Subcutaneous adipose tissue (tissue), 4 donors: ENCODE results near the gene PCGF1. TPM values are rescaled to one million over a fixed set of nuclear protein-coding genes. Genes with fewer than 3 reads are reported as not detected.

ENCODE experiments used
- total RNA-seq, 4 donors: library from RNA; depleted of rRNA; stranded (reverse); fragments of >200 nt; gene quantifications; one replicate each; pipeline ENCODE4 v1.1.0, GENCODE V29; 2016
- TF ChIP-seq, protein P1 (sequence below): fragments of 450-650 bp; IDR thresholded peaks from one replicate; pipeline ENCODE4 v1.5.1; 2016; ENCODE audit warnings: low read depth, mild to moderate bottlenecking, control low read depth, antibody characterized with exemption, moderate library complexity

The PCGF1 gene
- total RNA-seq, 4 donors from 2014 or later, result 6.4 to 17.8 (median 10.8) TPM

DNA sequence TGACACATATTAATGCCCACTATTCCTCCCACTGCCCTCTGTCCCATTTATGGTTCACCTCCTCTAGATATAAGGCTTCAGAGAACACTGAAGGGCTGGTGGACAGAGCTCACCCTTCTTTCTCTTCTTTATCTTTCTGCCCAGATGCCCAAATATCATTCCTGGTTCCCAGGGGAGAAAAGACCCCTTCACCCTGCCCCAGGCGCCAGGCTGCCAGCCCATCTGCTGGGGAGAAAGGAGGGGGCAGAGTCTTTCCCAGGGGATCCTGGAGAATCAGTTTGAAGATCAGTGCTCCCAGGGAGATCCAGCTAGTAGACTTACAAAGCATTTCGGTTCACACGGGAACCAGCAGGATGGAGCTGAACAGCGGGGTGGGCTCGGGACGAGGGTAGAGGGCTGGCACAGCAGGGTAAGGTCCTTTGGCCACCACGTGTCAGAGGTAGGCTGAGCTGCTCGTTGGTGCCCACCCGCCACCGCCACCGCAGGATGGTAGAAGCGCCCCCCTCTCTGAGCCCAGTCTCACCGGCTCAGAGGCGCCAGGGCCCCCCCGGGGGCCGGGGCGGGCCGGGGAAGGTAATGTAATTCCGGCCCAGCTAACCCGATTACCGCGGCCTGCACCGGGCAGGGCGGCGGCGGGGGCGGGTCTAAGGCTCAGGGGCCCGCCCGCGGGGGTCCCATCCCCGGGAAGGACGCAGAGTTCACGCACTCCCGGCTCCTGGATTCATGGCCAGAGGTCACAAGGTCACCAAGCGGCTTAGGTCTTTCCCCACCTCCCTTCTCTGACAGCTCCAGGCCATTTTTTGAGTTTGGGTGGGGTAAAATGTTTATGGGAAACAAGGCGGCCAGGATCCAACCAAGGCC, 5.5 kb upstream of the PCGF1 start:
- TF ChIP-seq, protein P1, sequence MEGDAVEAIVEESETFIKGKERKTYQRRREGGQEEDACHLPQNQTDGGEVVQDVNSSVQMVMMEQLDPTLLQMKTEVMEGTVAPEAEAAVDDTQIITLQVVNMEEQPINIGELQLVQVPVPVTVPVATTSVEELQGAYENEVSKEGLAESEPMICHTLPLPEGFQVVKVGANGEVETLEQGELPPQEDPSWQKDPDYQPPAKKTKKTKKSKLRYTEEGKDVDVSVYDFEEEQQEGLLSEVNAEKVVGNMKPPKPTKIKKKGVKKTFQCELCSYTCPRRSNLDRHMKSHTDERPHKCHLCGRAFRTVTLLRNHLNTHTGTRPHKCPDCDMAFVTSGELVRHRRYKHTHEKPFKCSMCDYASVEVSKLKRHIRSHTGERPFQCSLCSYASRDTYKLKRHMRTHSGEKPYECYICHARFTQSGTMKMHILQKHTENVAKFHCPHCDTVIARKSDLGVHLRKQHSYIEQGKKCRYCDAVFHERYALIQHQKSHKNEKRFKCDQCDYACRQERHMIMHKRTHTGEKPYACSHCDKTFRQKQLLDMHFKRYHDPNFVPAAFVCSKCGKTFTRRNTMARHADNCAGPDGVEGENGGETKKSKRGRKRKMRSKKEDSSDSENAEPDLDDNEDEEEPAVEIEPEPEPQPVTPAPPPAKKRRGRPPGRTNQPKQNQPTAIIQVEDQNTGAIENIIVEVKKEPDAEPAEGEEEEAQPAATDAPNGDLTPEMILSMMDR, result no peak

DNA sequence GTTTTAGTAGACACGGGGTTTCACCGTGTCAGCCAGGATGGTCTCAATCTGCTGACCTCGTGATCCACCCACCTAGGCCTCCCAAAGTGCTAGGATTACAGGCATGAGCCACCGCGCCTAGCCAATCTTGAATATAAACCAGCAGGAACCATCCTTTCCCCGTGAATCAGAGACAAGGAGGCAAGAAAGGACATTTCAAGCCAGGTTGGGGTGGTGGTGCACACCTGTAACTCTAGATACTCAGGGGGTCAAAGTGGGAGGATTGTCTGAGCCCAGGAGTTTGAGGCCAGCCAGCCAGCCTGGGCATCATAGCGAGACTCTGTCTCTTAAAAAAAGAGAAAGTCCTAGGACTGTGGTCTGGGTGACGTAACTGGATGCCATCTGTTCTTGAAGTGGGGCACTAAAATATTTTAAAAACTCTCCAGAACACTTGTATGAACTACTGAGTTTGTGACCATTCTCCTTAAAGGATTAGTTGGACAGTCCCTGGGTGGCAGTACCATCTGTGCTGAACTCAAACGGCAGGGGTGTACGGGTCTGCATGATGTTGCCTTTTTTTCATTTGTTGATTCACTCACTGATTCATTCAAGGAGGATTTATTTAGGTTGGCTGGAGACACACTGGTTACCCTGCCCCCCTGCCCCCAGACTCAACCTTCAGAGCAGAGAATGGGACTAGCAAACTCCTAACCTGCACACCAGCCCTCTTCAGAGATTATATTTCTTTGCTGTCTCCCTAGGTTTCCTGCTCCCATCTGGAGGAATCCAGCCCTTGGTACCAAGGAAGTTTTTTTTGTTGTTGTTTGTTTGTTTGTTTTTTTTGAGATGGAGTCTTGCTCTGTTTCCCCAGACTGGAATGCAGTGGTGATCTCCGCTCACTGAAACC, 3.9 kb upstream of the PCGF1 start:
- TF ChIP-seq, protein P1, result no peak

GRCh38 chr2:74510272-74510671, 2.8 kb upstream of the PCGF1 start:
- TF ChIP-seq, protein P1, result no peak

DNA sequence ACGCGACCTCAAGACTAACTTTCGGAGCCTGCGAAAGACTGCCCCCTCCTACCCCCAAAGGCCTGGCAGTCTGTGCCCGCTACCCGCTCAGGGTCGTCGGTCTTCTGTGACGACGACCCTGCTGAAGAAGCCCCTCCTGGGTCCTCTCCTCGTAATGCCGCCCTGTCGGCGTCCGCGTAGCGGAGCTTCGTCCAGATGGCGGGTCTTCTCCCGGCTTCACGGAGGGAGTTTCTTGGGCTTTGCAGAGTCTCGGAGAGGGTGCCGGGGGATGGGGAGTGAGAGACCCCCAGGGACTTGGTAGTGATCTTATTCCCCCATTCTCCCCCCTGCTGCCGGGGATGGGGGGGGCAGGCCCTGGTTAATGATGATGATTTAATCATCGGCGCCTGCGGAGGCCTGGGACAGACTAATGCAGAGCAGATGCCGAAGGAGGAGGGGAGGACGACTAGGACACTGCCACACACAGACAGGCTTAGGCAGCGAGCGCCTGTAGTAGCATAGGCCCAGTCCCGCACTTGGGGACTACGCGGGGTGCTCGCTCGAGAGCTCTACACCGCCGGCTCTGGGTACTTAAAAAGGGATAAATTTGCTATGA, 528 bp upstream of the PCGF1 start:
- TF ChIP-seq, protein P1, result no peak

- TF ChIP-seq, protein P1, result no peak
Observed at GRCh38 chr2:74505448-74506246, 1.8 kb downstream of the PCGF1 start.

- TF ChIP-seq, protein P1, result no peak
Observed at GRCh38 chr2:74504591-74504990, 2.9 kb downstream of the PCGF1 start.
